Endodermal cell (in vitro differentiated cells): ENCODE results near the gene KHK. TPM values are rescaled to one million over a fixed set of nuclear protein-coding genes. Genes with fewer than 3 reads are reported as not detected.

ENCODE experiments used
- DNase-seq: peaks from one replicate; pipeline ENCODE4 v3.0.0-alpha.2; 2017
- H3K27ac ChIP-seq: 2 replicates; pipeline ENCODE4 v1.5.1; 2013; ENCODE audit warnings: mild to moderate bottlenecking, low read depth, low read length, moderate library complexity
- H3K27me3 ChIP-seq: 2 replicates; pipeline ENCODE4 v1.6.1; 2013; ENCODE audit warnings: mild to moderate bottlenecking, low read length, moderate library complexity; ENCODE audit not compliant: insufficient read depth, control insufficient read depth, poor library complexity, severe bottlenecking
- H3K36me3 ChIP-seq: 2 replicates; pipeline ENCODE4 v1.7.0; 2013; ENCODE audit warnings: mild to moderate bottlenecking, low read length, moderate library complexity; ENCODE audit not compliant: control insufficient read depth, insufficient read depth
- H3K4me1 ChIP-seq: one replicate; pipeline ENCODE4 v1.7.0; 2013; ENCODE audit warnings: low read length; ENCODE audit not compliant: control insufficient read depth, insufficient read depth
- H3K4me3 ChIP-seq: 2 replicates; pipeline ENCODE4 v1.5.1; 2013; ENCODE audit warnings: mild to moderate bottlenecking, low read length, moderate library complexity
- H3K9ac ChIP-seq: 2 replicates; pipeline ENCODE4 v1.6.1; 2013; ENCODE audit warnings: mild to moderate bottlenecking, low read length, moderate library complexity; ENCODE audit not compliant: poor library complexity, severe bottlenecking; ENCODE audit errors: extremely low read depth
- H3K9me3 ChIP-seq: 2 replicates; pipeline ENCODE4 v1.6.1; 2013; ENCODE audit warnings: mild to moderate bottlenecking, low read length, moderate library complexity; ENCODE audit not compliant: control insufficient read depth
- H3K27ac Mint-ChIP-seq: 2 replicates; pipeline ENCODE4 v1.8.0; 2020; ENCODE audit warnings: mixed read lengths
- H3K27me3 Mint-ChIP-seq: 2 replicates; pipeline ENCODE4 v1.8.0; 2021; ENCODE audit warnings: mild to moderate bottlenecking, mixed read lengths; ENCODE audit not compliant: insufficient read depth
- H3K36me3 Mint-ChIP-seq: 2 replicates; pipeline ENCODE4 v1.8.0; 2020; ENCODE audit warnings: low read depth, mixed read lengths
- H3K4me1 Mint-ChIP-seq: 2 replicates; pipeline ENCODE4 v1.8.0; 2020; ENCODE audit warnings: mixed read lengths
- H3K4me3 Mint-ChIP-seq: 2 replicates; pipeline ENCODE4 v1.8.0; 2020; ENCODE audit warnings: mild to moderate bottlenecking, moderate library complexity, mixed read lengths
- H3K9me3 Mint-ChIP-seq: 2 replicates; pipeline ENCODE4 v1.8.0; 2020; ENCODE audit warnings: mild to moderate bottlenecking, mixed read lengths
- CTCF ChIP-seq: fragments of 200-600 bp; sonication (generic); conservative IDR thresholded peaks from 2 replicates; pipeline ENCODE4 v1.5.0; 2021; ENCODE audit warnings: antibody characterized with exemption, mild to moderate bottlenecking
- WGBS, 2 experiments: methylation state at CpG; one replicate each; pipeline versions ENCODE4 v1.1.5 to v1.1.7; 2013; ENCODE audit warnings: missing lambda C conversion rate in 2 of 2, mixed read lengths in 1 of 2; ENCODE audit not compliant: insufficient coverage in 1 of 2, insufficient read length in 1 of 2; 5-methylcytosine and 5-hydroxymethylcytosine counted together
- total RNA-seq, 2 donors: library from RNA; stranded (reverse); fragmentation: NEBNext Ultra II Directional in 1 of 2; extraction: Animal tissue kit (Norgen Biotek cat#: 25700) in 1 of 2; gene quantifications; 2 replicates in 1 of 2; 3 replicates in 1 of 2; pipeline ENCODE4 v1.2.1, GENCODE V29; 2021

The KHK gene
- total RNA-seq, 2 donors from 2014 or later = 3.3 to 3.9 TPM

DNA sequence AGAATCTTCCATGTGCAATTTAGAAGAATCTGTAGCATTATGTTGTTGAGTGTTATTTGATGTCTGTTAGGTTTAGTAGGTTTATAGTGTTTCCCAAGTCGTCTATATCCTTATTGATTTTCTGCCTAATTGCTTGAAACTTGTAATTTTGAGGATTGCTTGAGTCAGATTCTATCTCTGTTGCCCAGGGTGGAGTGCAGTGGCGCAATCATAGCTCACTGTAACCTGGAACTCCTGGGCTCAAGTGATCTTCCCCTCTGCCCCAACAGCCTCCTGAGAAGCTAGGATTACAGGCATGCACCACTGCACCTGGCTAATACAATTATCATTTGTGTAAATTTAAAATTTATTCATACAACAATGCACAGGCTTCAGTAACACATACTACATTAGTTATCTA lies 59.1 kb downstream of the KHK start:
- Mint-ChIP-seq H3K9me3 (no peaks in the 10 kb centered on the region), H3K27ac (no peak overlapping the region), H3K4me1 (no peaks in the 10 kb centered on the region), H3K4me3 (no peak overlapping the region), H3K27me3 (peaks cover 14% of the 10 kb centered on the region), H3K36me3 (no peaks in the 10 kb centered on the region)
- peaks cover 6% of the 10 kb centered on the region for H3K27me3 ChIP-seq
- WGBS, 2 experiments = 91 to 93% methylated on average over 2 of the region's 2 CpGs
- no peaks in the 10 kb centered on the region for H3K9me3 ChIP-seq
- no peaks in the 10 kb centered on the region for H3K36me3 ChIP-seq
- no peak for TF ChIP-seq CTCF
- DNase-seq = no peak
- H3K9ac ChIP-seq = no peak overlapping the region
- no peak overlapping the region for H3K4me3 ChIP-seq
- no peak overlapping the region for H3K27ac ChIP-seq
- H3K4me1 ChIP-seq = no peaks in the 10 kb centered on the region

DNA sequence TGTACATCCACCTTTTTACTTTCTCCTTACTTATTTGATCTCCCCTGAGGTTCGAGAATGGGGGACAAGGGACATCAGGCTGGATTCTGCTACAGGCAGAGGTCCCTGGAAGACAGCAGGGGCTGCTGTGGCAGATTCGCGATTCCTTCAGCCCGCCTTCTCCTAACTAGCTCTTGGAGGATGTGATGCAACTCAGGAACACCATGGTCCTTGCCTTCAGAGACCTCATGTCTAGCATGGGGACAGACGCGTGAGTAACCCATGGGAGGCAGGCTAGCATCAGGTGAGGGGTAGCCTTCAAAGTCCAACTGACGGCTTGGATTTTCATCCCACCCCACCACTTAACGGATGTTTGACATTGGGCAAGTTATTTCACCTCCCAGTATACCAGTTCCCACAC lies 61.4 kb downstream of the KHK start:
- Histone ChIP-seq H3K9me3 (no peaks in the 10 kb centered on the region), H3K9ac (no peak overlapping the region), H3K4me1 (no peaks in the 10 kb centered on the region), H3K36me3 (no peaks in the 10 kb centered on the region), H3K27ac (no peak overlapping the region), H3K4me3 (no peak overlapping the region), H3K27me3 (peaks cover 6% of the 10 kb centered on the region)
- no peaks in the 10 kb centered on the region for H3K4me1 Mint-ChIP-seq
- H3K9me3 Mint-ChIP-seq = no peaks in the 10 kb centered on the region
- DNase-seq = no peak
- no peaks in the 10 kb centered on the region for H3K36me3 Mint-ChIP-seq
- peaks cover 11% of the 10 kb centered on the region for H3K27me3 Mint-ChIP-seq
- no peak overlapping the region for H3K27ac Mint-ChIP-seq
- no peak for TF ChIP-seq CTCF
- H3K4me3 Mint-ChIP-seq = no peak overlapping the region
- 95% methylated on average over 8 of the region's 8 CpGs for WGBS, 2 experiments

GRCh38 chr2:27148801-27149439 lies 62.3 kb downstream of the KHK start, which contains the start of gene TCF23:
Gene TCF23 (plus strand): TSS chr2:27149004. CDS start chr2:27149134, 130 bp downstream.
- Mint-ChIP-seq H3K9me3 (no peaks in the 10 kb centered on the region), H3K27me3 (peaks cover 3% of the 10 kb centered on the region), H3K4me3 (no peak within 1 kb of the TSS), H3K4me1 (no peaks in the 10 kb centered on the region), H3K36me3 (no peaks in the 10 kb centered on the region), H3K27ac (no peak within 1 kb of the TSS)
- H3K4me1 ChIP-seq = no peaks in the 10 kb centered on the region
- no peaks in the 10 kb centered on the region for H3K27me3 ChIP-seq
- no peak within 1 kb of the TSS for H3K4me3 ChIP-seq
- H3K9me3 ChIP-seq = no peaks in the 10 kb centered on the region
- H3K27ac ChIP-seq = no peak within 1 kb of the TSS
- WGBS, 2 experiments = 93% methylated on average over 7 to 12 of the region's 12 CpGs
- H3K36me3 ChIP-seq = no peaks in the 10 kb centered on the region
- no peak for TF ChIP-seq CTCF
- DNase-seq = no peak
- H3K9ac ChIP-seq = no peak within 1 kb of the TSS
